Measurements from ENCODE around the gene CNTN4. TPM values are rescaled to one million over a fixed set of nuclear protein-coding genes. Genes with fewer than 3 reads are reported as not detected.

Gene CNTN4
- total RNA-seq, 1 experiment from 2014 or later: 2.9 TPM

GRCh38 chr3:2568929-2569328, 470.3 kb downstream of the CNTN4 start:
- BruUV-seq (replicated peaks): no TSS peak
- Mint-ChIP-seq H3K27me3 (ENCODE audit: unreplicated experiment) (no peaks in the 10 kb centered on the region), H3K4me3 (ENCODE audit: low read depth, unreplicated experiment) (no peak overlapping the region), H3K4me1 (ENCODE audit: low read depth, unreplicated experiment) (no peaks in the 10 kb centered on the region), H3K9me3 (ENCODE audit: low read depth, unreplicated experiment) (peaks cover 4% of the 10 kb centered on the region), H3K36me3 (ENCODE audit: insufficient read depth, unreplicated experiment) (no peaks in the 10 kb centered on the region), H3K27ac (ENCODE audit: unreplicated experiment) (no peak overlapping the region)
- intact Hi-C loops (cut with micrococcal nuclease; ENCODE audit: unreplicated experiment): no loop called here
- CTCF ChIA-PET: no interaction called here
- no peak for TF ChIP-seq CTCF (IDR thresholded peaks at IDR 0.05; ENCODE audit: unreplicated experiment)
- no peak for DNase-seq

- H3K9me3 Mint-ChIP-seq (ENCODE audit: low read depth, unreplicated experiment): peaks cover 7% of the 10 kb centered on the region
- CTCF ChIA-PET: no interaction called here
- H3K4me3 Mint-ChIP-seq (ENCODE audit: low read depth, unreplicated experiment): no peak overlapping the region
- H3K4me1 Mint-ChIP-seq (ENCODE audit: low read depth, unreplicated experiment): no peaks in the 10 kb centered on the region
- no peak for DNase-seq
- H3K36me3 Mint-ChIP-seq (ENCODE audit: insufficient read depth, unreplicated experiment): no peaks in the 10 kb centered on the region
- H3K27me3 Mint-ChIP-seq (ENCODE audit: unreplicated experiment): no peaks in the 10 kb centered on the region
- no TSS peak for BruUV-seq (replicated peaks)
- no peak overlapping the region for H3K27ac Mint-ChIP-seq (ENCODE audit: unreplicated experiment)
- TF ChIP-seq CTCF (IDR thresholded peaks at IDR 0.05; ENCODE audit: unreplicated experiment): no peak
- intact Hi-C loops (cut with micrococcal nuclease; ENCODE audit: unreplicated experiment): no loop called here
These were observed 478.9 kb downstream of the CNTN4 start for GRCh38 chr3:2577571-2577970.

- Mint-ChIP-seq H3K36me3 (ENCODE audit: insufficient read depth, unreplicated experiment) (no peaks in the 10 kb centered on the region), H3K4me3 (ENCODE audit: low read depth, unreplicated experiment) (no peak overlapping the region), H3K4me1 (ENCODE audit: low read depth, unreplicated experiment) (no peaks in the 10 kb centered on the region), H3K27ac (ENCODE audit: unreplicated experiment) (no peak overlapping the region), H3K9me3 (ENCODE audit: low read depth, unreplicated experiment) (peaks cover 5% of the 10 kb centered on the region), H3K27me3 (ENCODE audit: unreplicated experiment) (no peaks in the 10 kb centered on the region)
- no TSS peak for BruUV-seq (replicated peaks)
- CTCF ChIA-PET: no interaction called here
- TF ChIP-seq CTCF (IDR thresholded peaks at IDR 0.05; ENCODE audit: unreplicated experiment): no peak
- no peak for DNase-seq
- intact Hi-C loops (cut with micrococcal nuclease; ENCODE audit: unreplicated experiment): no loop called here
These were observed 479.9 kb downstream of the CNTN4 start for GRCh38 chr3:2578560-2578959.

GRCh38 chr3:2579206-2579605, 480.5 kb downstream of the CNTN4 start:
- intact Hi-C loops (cut with micrococcal nuclease; ENCODE audit: unreplicated experiment): no loop called here
- Mint-ChIP-seq H3K4me3 (ENCODE audit: low read depth, unreplicated experiment) (no peak overlapping the region), H3K27ac (ENCODE audit: unreplicated experiment) (no peak overlapping the region), H3K36me3 (ENCODE audit: insufficient read depth, unreplicated experiment) (no peaks in the 10 kb centered on the region), H3K4me1 (ENCODE audit: low read depth, unreplicated experiment) (no peaks in the 10 kb centered on the region), H3K9me3 (ENCODE audit: low read depth, unreplicated experiment) (peaks cover 5% of the 10 kb centered on the region), H3K27me3 (ENCODE audit: unreplicated experiment) (no peaks in the 10 kb centered on the region)
- CTCF ChIA-PET: no interaction called here
- TF ChIP-seq CTCF (IDR thresholded peaks at IDR 0.05; ENCODE audit: unreplicated experiment): no peak
- no peak for DNase-seq
- BruUV-seq (replicated peaks): no TSS peak
